HG03039 (cell line): Measurements from ENCODE around the gene ESYT1.
A peak's percentile ranks its signal among the peaks of the same experiment; 100 is the strongest.

Experiments used
- ATAC-seq: cut with Tn5 transposase; IDR thresholded peaks from one replicate; pipeline ENCODE4 v1.9.1; 2021; ENCODE audit warnings: mild to moderate bottlenecking, moderate library complexity; ENCODE audit not compliant: unreplicated experiment

The ESYT1 gene

GRCh38 chr12:56128670-56129205 is 671 bp downstream of the ESYT1 start:
- ATAC-seq: no peak

DNA sequence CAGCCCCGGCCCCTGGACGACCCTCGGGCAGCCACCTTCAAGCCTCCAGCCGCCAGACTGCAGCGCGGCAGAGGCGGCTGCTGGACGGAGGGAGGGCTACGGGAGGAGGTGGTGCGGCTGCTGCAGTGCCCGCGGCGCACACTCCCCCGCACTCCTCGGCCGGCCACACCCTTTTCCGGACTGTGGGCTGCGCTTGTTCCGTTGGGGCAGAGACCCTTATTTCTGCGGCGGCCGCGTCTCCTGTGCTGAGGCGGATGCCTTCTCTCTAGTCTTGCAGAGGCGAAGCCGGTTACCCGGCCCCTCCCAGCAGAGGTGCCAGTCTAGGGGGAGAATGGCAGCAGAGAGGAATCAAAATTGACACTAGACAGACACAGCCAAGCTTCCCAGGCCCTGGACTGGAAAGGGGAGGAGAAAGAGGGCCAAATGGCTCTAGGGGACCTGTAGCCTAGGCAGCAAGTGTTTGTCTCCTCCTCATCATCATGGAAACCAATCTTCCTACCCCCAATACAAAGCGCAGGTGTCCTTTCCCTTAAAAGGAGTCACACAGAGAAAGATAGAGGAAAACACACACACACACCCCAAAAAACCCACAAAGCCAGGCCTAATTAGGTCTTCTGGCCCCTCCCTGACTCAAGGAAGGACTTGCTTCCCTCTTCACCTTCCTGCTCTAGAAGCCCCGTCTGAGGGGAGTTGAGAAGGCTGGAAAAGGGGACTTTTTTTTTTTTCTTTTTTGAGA is 1.3 kb downstream of the ESYT1 start:
- peak; percentile 24 for ATAC-seq

- no peak for ATAC-seq
These were observed 2.0 kb downstream of the ESYT1 start for GRCh38 chr12:56129942-56130495.

DNA sequence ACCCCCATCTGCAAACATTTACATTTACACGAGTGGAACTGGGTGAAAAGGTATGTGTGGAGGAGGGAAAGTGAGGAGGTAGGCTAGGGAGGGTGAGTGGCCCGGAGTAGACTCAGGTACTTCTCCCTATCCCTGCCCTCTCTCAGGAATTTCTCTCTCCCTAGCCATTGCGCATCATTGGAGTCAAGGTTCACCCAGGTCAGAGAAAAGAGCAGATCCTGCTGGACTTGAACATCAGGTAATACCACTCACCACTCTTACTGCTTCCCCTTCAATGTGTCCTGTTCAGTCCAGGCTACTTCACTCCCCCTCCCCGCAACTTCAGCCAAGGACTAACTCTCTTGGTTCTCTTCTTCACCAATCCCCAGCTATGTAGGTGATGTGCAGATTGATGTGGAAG is 2.8 kb downstream of the ESYT1 start:
- no peak for ATAC-seq

DNA sequence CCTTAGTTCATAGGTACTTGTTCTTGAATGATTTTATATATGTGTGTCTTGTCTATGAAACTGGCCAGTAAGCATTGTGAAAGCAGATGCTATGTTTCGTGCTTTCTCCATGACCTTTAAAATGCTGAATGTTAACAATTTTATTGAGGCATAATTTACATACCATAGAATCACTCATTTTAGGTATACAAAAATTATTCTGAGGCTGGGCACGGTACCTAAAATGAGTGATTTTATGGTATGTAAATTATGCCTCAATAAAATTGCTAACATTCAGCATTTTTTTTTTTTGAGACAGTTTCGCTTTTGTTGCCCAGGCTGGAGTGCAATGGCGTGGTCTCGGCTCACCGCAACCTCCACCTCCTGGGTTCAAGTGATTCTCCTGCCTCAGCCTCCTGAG is 6.8 kb downstream of the ESYT1 start:
- ATAC-seq: no peak

- no peak for ATAC-seq
These were observed 9.9 kb downstream of the ESYT1 start for GRCh38 chr12:56137853-56138571.

- no peak for ATAC-seq
These were observed 14.1 kb downstream of the ESYT1 start for GRCh38 chr12:56141946-56142784.

GRCh38 chr12:56143217-56143616 is 15.2 kb downstream of the ESYT1 start:
- no peak for ATAC-seq

DNA sequence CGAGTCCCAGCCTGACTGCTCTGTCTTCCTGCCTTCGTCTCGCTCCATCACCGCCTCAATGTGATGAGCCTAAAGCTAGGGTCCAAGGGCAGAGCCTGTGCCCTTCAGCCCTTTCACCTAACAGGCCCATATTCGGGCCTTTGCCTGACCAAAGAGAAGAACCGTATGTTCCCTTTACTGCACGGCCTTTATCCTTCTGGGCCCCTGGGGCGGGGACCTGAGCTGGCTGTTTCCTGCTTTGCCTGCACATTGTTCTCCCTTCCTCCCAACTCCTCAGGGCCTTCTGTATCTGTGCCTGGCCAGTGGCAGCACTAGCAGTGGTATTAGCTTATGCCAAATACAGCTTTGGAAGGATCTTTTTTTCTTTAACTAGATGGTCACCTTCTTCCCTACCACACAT is 15.8 kb downstream of the ESYT1 start:
- no peak for ATAC-seq

DNA sequence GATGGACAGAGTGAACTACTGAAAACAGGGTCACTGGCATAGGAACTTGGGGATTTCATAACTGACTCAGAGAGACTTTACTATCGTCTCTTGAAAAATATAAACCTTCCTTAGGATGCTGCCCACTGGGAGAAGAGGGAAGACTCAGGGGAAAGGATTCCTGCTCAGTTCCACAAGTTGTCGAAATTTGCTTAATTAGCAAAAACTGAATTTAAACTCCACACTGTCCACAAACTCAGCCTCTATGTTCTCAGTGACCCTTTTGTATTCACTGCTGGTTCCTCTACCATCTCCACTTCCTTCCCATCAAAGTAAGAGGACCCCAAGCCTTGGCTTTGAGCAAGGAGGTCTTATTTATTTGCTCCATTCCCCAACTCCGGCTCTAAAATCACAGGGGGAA is 17.1 kb downstream of the ESYT1 start:
- ATAC-seq: no peak

DNA sequence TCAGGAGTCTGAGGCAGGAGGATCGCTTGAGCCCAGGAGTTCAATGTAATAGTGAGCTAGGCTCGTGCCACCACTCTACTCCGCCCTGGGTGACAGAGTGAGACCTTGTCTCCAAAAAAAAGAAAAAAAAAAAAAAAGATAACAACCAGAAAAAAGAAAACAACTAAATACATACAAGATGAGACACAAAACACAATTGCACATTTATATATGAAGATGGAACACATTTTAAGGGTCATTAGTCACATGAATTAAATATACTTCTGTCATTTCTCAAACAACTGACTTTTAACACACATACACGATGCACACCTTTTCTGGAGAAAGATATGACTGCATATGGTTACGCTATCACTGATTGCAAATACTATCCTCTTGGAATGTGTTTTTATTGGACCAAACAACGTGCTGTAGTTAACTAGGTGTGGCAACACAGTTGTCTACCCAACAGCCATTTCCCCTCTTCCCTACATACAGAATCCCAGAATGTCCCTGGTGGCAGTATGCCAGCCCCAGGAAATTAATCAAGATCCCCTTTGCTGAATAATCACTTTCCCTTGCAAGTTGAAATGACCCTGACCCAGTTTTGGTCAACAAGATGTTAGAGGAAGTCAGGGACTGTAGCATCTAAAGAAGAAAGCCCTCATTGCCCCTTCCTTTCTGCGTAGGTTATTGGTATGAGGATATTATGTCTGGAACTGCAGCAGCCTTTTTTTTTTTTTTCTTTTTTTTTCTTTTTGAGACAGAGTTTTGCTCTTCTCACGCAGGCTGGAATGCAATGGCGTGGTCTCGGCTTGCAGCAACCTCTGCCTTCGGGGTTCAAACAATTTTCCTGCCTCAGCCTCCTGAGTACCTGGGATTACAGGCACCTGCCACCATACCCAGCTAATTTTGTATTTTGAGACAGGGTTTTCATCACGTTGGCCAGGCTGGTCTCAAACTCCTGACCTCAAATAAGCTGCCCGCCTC is 18.7 kb downstream of the ESYT1 start:
- no peak for ATAC-seq

DNA sequence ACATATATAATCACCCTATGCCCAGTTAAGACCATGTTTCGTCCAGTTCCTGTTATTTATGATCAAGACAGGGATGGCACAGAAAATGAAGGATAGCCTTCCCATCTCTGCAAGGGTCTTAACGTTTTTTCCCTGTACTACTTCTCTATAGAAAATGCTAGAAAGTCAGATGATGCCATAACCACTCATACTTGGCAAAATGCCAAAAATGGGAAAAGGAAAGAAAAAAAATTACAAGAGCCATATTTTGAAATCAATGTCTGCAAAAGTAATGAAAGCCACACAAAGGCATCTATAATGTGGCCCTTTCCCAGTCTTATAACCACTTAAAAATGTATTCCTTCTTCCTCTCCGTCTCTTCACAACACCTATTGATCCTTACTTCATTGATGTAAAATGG is 22.5 kb downstream of the ESYT1 start:
- no peak for ATAC-seq

DNA sequence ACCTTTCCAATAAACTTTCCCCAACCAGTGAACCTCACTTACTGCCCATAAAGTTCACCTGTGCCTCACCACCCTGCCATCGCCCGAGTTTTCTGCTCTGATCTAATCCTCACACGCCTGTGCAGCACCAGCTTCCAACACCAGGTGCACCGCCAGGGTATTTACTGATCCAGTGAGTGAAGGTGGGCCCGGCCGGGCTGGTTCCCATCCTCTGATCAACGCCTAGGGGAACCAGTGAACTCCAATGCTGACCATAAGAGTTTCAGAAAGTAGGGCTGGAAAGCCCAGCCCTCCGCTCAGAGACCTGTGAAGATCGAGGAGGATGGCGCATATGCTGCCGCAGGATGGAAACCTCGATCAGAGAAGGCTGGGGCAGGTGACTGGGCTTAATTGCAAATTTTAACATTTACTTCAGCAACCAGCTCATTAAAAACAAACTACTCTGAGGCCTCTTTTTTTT is 23.6 kb downstream of the ESYT1 start:
- no peak for ATAC-seq

DNA sequence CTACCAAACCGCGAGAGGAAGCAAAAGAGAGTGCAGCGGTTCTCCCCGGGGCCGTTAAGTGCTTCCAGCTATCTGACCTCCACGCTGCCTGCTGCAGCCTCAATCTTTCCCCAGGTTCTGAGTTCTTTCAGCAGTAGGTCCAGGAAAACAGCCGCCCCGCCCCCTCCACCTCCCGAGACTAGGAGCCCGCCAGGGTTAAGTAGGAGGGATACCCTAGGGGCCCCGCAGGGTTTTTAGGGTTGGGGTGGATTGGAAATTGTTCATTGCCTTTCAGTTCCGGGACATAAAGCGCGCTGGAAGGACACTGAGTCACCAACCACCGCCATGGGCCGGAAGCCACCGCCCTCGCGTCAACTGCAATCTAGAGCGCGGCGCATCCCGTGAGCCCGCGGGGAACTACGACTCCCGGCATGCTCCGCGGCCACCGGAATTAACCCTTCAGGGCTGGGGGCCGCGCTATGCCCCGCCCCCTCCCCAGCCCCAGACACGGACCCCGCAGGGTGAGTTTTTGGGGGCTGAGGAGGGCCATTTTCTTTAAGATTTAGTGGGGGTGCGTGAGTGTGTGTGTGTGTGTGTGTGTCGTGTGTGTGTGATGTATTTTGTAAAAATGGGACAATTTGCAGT is 24.2 kb downstream of the ESYT1 start, which contains the start of gene MYL6B:
MYL6B (plus strand) TSS at position 456 of the 624 bp plus-strand sequence. CDS start 1,332 bp downstream, outside the sequence.
- ATAC-seq: peak; percentile 89

GRCh38 chr12:56152756-56153677 is 24.9 kb downstream of the ESYT1 start:
- no peak for ATAC-seq

DNA sequence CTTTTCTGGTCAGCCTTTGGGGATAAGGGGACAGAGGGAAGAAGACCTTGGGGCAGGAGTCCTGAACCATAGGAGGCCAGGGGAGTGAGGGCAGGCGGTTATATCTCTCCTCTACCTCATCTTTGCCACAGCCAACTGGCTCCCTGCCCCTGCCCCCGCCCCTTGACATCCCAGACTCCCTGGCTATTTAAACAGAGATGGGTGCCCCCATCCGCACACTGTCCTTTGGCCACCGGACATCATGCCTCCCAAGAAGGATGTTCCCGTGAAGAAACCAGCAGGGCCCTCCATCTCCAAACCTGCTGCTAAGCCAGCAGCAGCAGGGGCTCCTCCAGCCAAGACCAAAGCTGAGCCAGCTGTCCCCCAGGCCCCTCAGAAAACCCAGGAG is 25.6 kb downstream of the ESYT1 start:
- ATAC-seq: no peak

DNA sequence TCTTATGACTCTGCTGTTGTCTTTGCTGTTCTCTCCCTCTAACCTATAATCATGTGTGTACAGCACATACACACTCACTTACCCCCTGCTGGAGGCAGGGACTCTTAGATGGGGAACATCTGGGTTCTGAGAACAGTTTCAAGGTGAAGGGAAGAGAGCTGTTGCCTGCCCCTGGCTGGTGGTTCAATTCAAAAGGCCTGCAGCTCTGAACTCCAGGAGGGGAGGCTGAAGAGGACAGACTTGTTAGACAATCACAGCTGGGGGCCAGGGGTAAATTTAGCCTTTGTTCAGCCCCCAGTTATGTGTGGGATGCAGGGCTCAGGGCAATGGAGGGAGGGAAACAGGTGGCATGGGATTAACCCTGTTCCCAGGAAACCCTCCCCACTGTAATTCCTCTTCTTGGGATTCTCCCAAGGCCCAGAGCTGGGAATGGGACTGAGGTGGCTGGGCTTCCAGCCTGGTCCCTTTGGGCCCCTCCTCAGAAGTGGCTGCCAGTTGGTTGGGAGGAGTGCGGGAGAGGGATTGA is 26.2 kb downstream of the ESYT1 start:
- ATAC-seq: no peak

DNA sequence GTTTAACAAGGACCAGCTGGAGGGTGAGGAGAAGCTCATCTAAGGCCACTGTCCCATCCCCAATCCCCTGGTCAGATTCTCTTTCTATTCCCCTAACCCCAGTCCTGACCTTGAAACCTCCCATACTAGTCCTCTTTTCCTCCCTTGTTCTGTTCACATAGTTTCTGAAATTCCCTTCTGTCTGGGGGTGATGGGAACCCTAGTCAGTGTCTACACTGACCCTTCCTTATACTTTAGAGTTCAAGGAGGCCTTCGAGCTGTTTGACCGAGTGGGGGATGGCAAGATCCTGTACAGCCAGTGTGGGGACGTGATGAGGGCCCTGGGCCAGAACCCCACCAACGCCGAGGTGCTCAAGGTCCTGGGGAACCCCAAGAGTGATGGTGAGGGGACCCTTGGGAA is 26.8 kb downstream of the ESYT1 start:
- no peak for ATAC-seq
